Activated naive CD4-positive, alpha-beta T cell treated with anti-CD3 and anti-CD28 coated beads, Interleukin-2, amount 10 ng/mL, durations not matched to agents 5 hours and 36 hours (primary cell): ENCODE results near the gene IPCEF1. TPM values are rescaled to one million over a fixed set of nuclear protein-coding genes. Genes with fewer than 3 reads are reported as not detected.

ENCODE experiments used
- total RNA-seq, 2 experiments: library from RNA; stranded (reverse); gene quantifications; one replicate each; pipeline ENCODE4 v1.2.3, GENCODE V29; 2021

The IPCEF1 gene
- total RNA-seq: 10 to 100 TPM; 20.0 to 22.3 TPM

GRCh38 chr6:154356690-154357089, at the start of gene IPCEF1:
Gene IPCEF1 (minus strand): TSS chr6:154356803. CDS start chr6:154265947, 90,856 bp downstream.

Other genes starting within 250 kb of the IPCEF1 start
- gene CNKSR3, start 153.9 kb upstream of the IPCEF1 start, total RNA-seq: under 1 TPM in 1 of 2 experiments, not detected in 1; 0.08 TPM